Uterus (tissue), 4 donors: ENCODE results near the gene SV2B. TPM values are rescaled to one million over a fixed set of nuclear protein-coding genes. Genes with fewer than 3 reads are reported as not detected.

Experiments used
- DNase-seq, 2 donors: peaks; one replicate each; pipeline ENCODE4 v3.0.0-alpha.2; 2019 to 2020
- H3K27ac ChIP-seq, 2 donors: fragments of 200-600 bp; sonication (generic); 1 replicate in 1 of 2; 2 replicates in 1 of 2; pipeline ENCODE4 v1.5.1; 2016 to 2018
- H3K27me3 ChIP-seq, 2 donors: fragments of 200-600 bp; sonication (generic); one replicate each; pipeline ENCODE4 v1.5.1; 2018 to 2019; ENCODE audit warnings: control low read depth in 1 of 2
- H3K36me3 ChIP-seq, 2 donors: fragments of 200-600 bp; sonication (generic); one replicate each; pipeline ENCODE4 v1.5.1; 2019; ENCODE audit warnings: control low read depth in 1 of 2
- H3K4me1 ChIP-seq, 2 donors: fragments of 200-600 bp; sonication (generic); one replicate each; pipeline ENCODE4 v1.5.1; 2018 to 2019; ENCODE audit warnings: control low read depth in 1 of 2
- H3K4me3 ChIP-seq, 2 donors: fragments of 200-600 bp; sonication (generic); 1 replicate in 1 of 2; 2 replicates in 1 of 2; pipeline ENCODE4 v1.5.1; 2018 to 2019; ENCODE audit warnings: mild to moderate bottlenecking in 1 of 2
- H3K9me3 ChIP-seq, 2 donors: fragments of 200-600 bp; sonication (generic); one replicate each; pipeline ENCODE4 v1.5.1; 2019; ENCODE audit warnings: control low read depth in 1 of 2
- CTCF ChIP-seq, 4 experiments: fragments of 200-600 bp in 2 of 4; fragments of 450-650 bp in 2 of 4; sonication (generic) in 2 of 4; IDR thresholded peaks; one replicate each; pipeline ENCODE4 v1.5.1; 2016 to 2019; ENCODE audit warnings: antibody characterized with exemption in 4 of 4, mild to moderate bottlenecking in 2 of 4, moderate library complexity in 1 of 4
- POLR2A ChIP-seq, 2 donors: fragments of 450-650 bp; IDR thresholded peaks; one replicate each; pipeline ENCODE4 v1.6.1; 2016; ENCODE audit warnings: antibody characterized with exemption in 2 of 2, mild to moderate bottlenecking in 1 of 2, moderate library complexity in 1 of 2
- intact Hi-C: fragments of 100-400 bp; cut with DNase I; formaldehyde crosslinking; loops from one replicate; pipeline ENCODE4 v1.15.1; 2023; ENCODE audit warnings: low total_unique reads
- total RNA-seq, 4 donors: library from RNA; depleted of rRNA in 3 of 4; stranded (reverse); fragments of >200 nt in 3 of 4; gene quantifications; one replicate each; pipeline versions ENCODE4 v1.1.0 to v1.2.4, GENCODE V29; 2014 to 2023
- donor health status: DM: yes; HTN: yes; CAD: no.

Gene SV2B
- total RNA-seq, 4 donors from 2014 or later: 0.26 to 1.1 (median 0.87) TPM

- no peak overlapping the region for H3K4me3 ChIP-seq
- no peaks in the 10 kb centered on the region for H3K9me3 ChIP-seq
- no peak for TF ChIP-seq CTCF (IDR thresholded peaks at IDR 0.05)
- TF ChIP-seq POLR2A (IDR thresholded peaks at IDR 0.05): no peak
- DNase-seq: no peak
- no peaks in the 10 kb centered on the region for H3K4me1 ChIP-seq
- H3K27ac ChIP-seq: no peak overlapping the region
- intact Hi-C loops: no loop called here
- no peaks in the 10 kb centered on the region for H3K27me3 ChIP-seq
- H3K36me3 ChIP-seq: no peaks in the 10 kb centered on the region
These were observed 159.0 kb downstream of the SV2B start for GRCh38 chr15:91259077-91259476.

GRCh38 chr15:91261345-91261744 lies 161.3 kb downstream of the SV2B start:
- H3K4me1 ChIP-seq: peaks cover 0 to 8% of the 10 kb centered on the region in 2 donors
- H3K9me3 ChIP-seq: no peaks in the 10 kb centered on the region
- H3K36me3 ChIP-seq: no peaks in the 10 kb centered on the region
- intact Hi-C loops: no loop called here
- H3K27ac ChIP-seq: no peak overlapping the region
- no peak for DNase-seq
- no peak overlapping the region for H3K4me3 ChIP-seq
- H3K27me3 ChIP-seq: no peaks in the 10 kb centered on the region
- TF ChIP-seq CTCF (IDR thresholded peaks at IDR 0.05) (no peak), POLR2A (IDR thresholded peaks at IDR 0.05) (no peak)

- intact Hi-C loops: no loop called here
These were observed 163.8 kb downstream of the SV2B start for GRCh38 chr15:91263632-91264531.

GRCh38 chr15:91264651-91265351 lies 164.7 kb downstream of the SV2B start:
- intact Hi-C loops: no loop called here
- H3K27ac ChIP-seq: peak overlapping the region; percentile 71 to 80

More at GRCh38 chr15:91263632-91264531, 163.8 kb downstream of the SV2B start:
- Histone ChIP-seq H3K4me3 (peak overlapping the region; percentile 13 to 19), H3K27me3 (no peaks in the 10 kb centered on the region), H3K4me1 (peaks cover 0 to 8% of the 10 kb centered on the region in 2 donors), H3K27ac (peak overlapping the region; percentile 71 to 80), H3K36me3 (no peaks in the 10 kb centered on the region), H3K9me3 (no peaks in the 10 kb centered on the region)
- peak; percentile 67 to 70 for DNase-seq
- TF ChIP-seq CTCF (IDR thresholded peaks at IDR 0.05) (no peak), POLR2A (IDR thresholded peaks at IDR 0.05) (no peak)

More at GRCh38 chr15:91264651-91265351, 164.7 kb downstream of the SV2B start:
- Histone ChIP-seq H3K4me1 (peaks cover 0 to 8% of the 10 kb centered on the region in 2 donors), H3K9me3 (no peaks in the 10 kb centered on the region), H3K36me3 (no peaks in the 10 kb centered on the region), H3K4me3 (no peak overlapping the region), H3K27me3 (no peaks in the 10 kb centered on the region)
- TF ChIP-seq POLR2A (IDR thresholded peaks at IDR 0.05) (no peak), CTCF (IDR thresholded peaks at IDR 0.05) (no peak)
- no peak for DNase-seq
